ENCODE measurements around the gene RAMP3. TPM values are rescaled to one million over a fixed set of nuclear protein-coding genes. Genes with fewer than 3 reads are reported as not detected.

Gene RAMP3
- total RNA-seq, 4 donors from 2014 or later, result 31.6 to 117 (median 112) TPM

DNA sequence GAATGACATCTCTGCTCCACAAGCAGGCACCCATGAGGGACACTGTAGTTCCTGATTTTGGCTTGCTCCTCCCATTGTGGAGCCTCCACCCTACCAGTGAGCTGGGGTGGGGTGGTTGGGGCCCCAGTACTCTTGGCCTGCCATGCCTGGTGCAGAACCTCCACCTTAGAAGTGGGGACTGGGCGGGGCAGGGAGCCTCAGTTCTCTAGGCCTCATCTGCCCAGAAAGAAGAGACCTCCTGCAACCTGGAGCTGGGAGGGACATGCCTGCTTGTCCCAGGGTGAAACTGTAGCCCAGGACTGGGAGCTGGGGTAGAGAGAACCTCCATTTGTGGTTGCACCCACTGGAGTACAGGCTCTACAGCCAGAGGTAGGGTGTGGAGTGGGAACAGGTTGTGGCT lies 14.4 kb downstream of the RAMP3 start:
- no peaks in the 10 kb centered on the region for H3K4me1 ChIP-seq
- WGBS, 2 donors, result 75 to 100% methylated on average over 1 of the region's 1 CpG
- no peak for DNase-seq (ENCODE audit: low spot score in 2 of 2)
- H3K27ac ChIP-seq, result no peak overlapping the region
- H3K4me3 ChIP-seq, result no peak overlapping the region
- TF ChIP-seq, protein P1, sequence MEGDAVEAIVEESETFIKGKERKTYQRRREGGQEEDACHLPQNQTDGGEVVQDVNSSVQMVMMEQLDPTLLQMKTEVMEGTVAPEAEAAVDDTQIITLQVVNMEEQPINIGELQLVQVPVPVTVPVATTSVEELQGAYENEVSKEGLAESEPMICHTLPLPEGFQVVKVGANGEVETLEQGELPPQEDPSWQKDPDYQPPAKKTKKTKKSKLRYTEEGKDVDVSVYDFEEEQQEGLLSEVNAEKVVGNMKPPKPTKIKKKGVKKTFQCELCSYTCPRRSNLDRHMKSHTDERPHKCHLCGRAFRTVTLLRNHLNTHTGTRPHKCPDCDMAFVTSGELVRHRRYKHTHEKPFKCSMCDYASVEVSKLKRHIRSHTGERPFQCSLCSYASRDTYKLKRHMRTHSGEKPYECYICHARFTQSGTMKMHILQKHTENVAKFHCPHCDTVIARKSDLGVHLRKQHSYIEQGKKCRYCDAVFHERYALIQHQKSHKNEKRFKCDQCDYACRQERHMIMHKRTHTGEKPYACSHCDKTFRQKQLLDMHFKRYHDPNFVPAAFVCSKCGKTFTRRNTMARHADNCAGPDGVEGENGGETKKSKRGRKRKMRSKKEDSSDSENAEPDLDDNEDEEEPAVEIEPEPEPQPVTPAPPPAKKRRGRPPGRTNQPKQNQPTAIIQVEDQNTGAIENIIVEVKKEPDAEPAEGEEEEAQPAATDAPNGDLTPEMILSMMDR (IDR thresholded peaks at IDR 0.05), result no peak
- TF ChIP-seq POLR2A (IDR thresholded peaks at IDR 0.05) (no peak), EP300 (IDR thresholded peaks at IDR 0.05) (no peak)
- H3K36me3 ChIP-seq, result no peaks in the 10 kb centered on the region
- H3K27me3 ChIP-seq, result no peaks in the 10 kb centered on the region
- no peaks in the 10 kb centered on the region for H3K9me3 ChIP-seq

DNA sequence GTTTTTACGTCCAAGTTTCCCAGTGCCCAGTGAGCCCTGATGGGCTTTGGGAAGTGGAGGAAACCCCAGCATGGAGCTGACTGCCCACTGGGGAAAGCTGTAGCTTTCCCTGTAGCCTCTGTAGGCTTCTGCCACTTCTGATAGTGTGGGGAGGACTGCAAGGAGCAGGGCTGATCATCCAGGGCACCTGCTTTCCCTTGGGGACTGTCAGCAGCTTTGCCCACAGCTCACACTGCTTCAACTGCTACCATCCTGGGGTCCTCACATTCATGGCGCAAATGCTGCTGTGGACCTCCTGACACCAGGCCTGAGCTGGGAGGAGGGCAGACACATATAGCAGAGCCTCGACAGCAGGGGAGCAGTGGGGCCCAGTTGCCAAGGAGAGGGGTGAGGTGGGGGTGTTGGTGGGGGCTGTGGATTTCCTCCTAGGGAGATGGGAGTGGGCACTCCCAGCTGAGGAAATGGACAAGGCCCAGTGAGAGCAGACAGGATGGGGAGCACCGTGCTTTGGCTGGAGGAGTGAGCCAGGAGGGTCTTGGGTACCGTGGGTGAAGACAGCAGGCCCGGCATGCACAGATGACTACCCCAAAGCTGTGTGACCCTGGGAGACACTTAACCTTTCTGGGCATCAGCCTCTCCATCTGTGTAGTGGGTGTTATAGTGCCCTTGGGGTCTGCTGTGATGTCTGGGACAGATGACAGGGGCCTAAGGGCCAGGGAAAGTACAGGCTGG lies 16.2 kb downstream of the RAMP3 start:
- Histone ChIP-seq H3K4me3 (no peak overlapping the region), H3K27ac (no peak overlapping the region), H3K36me3 (no peaks in the 10 kb centered on the region), H3K27me3 (no peaks in the 10 kb centered on the region), H3K9me3 (no peaks in the 10 kb centered on the region), H3K4me1 (no peaks in the 10 kb centered on the region)
- DNase-seq (ENCODE audit: low spot score in 2 of 2), result no peak
- TF ChIP-seq, protein P1 (IDR thresholded peaks at IDR 0.05), result no peak
- no peak for TF ChIP-seq POLR2A (IDR thresholded peaks at IDR 0.05)
- no peak for TF ChIP-seq EP300 (IDR thresholded peaks at IDR 0.05)
- 71 to 81% methylated on average over 6 of the region's 6 CpGs for WGBS, 2 donors

DNA sequence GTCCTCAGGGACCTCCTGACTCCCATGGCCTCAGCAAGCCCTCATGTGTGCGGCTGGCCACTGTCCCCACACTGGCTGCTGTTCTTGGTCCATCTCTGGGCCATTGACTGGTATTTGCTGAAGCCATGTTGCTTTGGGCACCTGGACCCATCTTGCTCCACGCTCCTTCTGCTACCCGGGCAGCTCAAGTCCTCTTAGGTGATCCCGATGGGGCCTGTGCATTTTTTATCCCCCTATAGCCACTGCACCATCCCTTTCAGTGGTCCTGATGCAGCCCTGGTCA lies 16.7 kb downstream of the RAMP3 start:
- WGBS, 2 donors, result 95 to 96% methylated on average over 4 of the region's 4 CpGs
- H3K4me1 ChIP-seq, result no peaks in the 10 kb centered on the region
- H3K36me3 ChIP-seq, result no peaks in the 10 kb centered on the region
- H3K27ac ChIP-seq, result no peak overlapping the region
- no peaks in the 10 kb centered on the region for H3K9me3 ChIP-seq
- H3K27me3 ChIP-seq, result no peaks in the 10 kb centered on the region
- no peak for DNase-seq (ENCODE audit: low spot score in 2 of 2)
- TF ChIP-seq, protein P1 (IDR thresholded peaks at IDR 0.05), result no peak
- no peak for TF ChIP-seq POLR2A (IDR thresholded peaks at IDR 0.05)
- TF ChIP-seq EP300 (IDR thresholded peaks at IDR 0.05), result no peak
- no peak overlapping the region for H3K4me3 ChIP-seq

- TF ChIP-seq POLR2A (IDR thresholded peaks at IDR 0.05), result no peak
- TF ChIP-seq, protein P1 (IDR thresholded peaks at IDR 0.05), result no peak
- TF ChIP-seq EP300 (IDR thresholded peaks at IDR 0.05), result no peak
- H3K4me1 ChIP-seq, result no peaks in the 10 kb centered on the region
- WGBS, 2 donors, result 78 to 79% methylated on average over 2 to 4 of the region's 4 CpGs
These were observed 17.6 kb downstream of the RAMP3 start for GRCh38 chr7:45174966-45175765.

GRCh38 chr7:45176091-45176490 lies 18.5 kb downstream of the RAMP3 start:
- DNase-seq (ENCODE audit: low spot score in 2 of 2), result no peak
- 88 to 95% methylated on average over 5 of the region's 5 CpGs for WGBS, 2 donors

More at GRCh38 chr7:45174966-45175765, 17.6 kb downstream of the RAMP3 start:
- Histone ChIP-seq H3K4me3 (no peak overlapping the region), H3K36me3 (no peaks in the 10 kb centered on the region), H3K27me3 (no peaks in the 10 kb centered on the region), H3K27ac (no peak overlapping the region), H3K9me3 (no peaks in the 10 kb centered on the region)
- no peak for DNase-seq (ENCODE audit: low spot score in 2 of 2)

More at GRCh38 chr7:45176091-45176490, 18.5 kb downstream of the RAMP3 start:
- Histone ChIP-seq H3K4me3 (no peak overlapping the region), H3K27me3 (no peaks in the 10 kb centered on the region), H3K36me3 (no peaks in the 10 kb centered on the region), H3K4me1 (no peaks in the 10 kb centered on the region), H3K27ac (no peak overlapping the region), H3K9me3 (no peaks in the 10 kb centered on the region)
- TF ChIP-seq POLR2A (IDR thresholded peaks at IDR 0.05) (no peak), EP300 (IDR thresholded peaks at IDR 0.05) (no peak)
- TF ChIP-seq, protein P1 (IDR thresholded peaks at IDR 0.05), result no peak

Measured in tibial nerve (tissue), 4 donors.